Calu3 (cell line): ENCODE results near the gene MGAT3. TPM values are rescaled to one million over a fixed set of nuclear protein-coding genes. Genes with fewer than 3 reads are reported as not detected.
"Not testable (repeated sequence)": the region's sequence is repeated elsewhere in the genome, so short reads cannot be mapped to it uniquely, and the experiment has no call there.

Source experiments
- BruUV-seq: library from RNA; stranded (reverse); fragments of 400-500 nt; replicated peaks from 2 replicates; lab custom pipeline; 2021; lab: Mats Ljungman, UMichigan
- CTCF ChIA-PET: fragments of 300-600 bp; sonication (Branson Sonifier 250); formaldehyde crosslinking; loops from one replicate; lab custom pipeline; 2022; ENCODE audit warnings: antibody characterized with exemption; lab: Charles Lee
- DNase-seq: peaks from one replicate; pipeline ENCODE4 v3.0.0; 2022
- H3K27ac Mint-ChIP-seq: one replicate; pipeline ENCODE4 v1.8.0; 2022; ENCODE audit warnings: mixed read lengths; ENCODE audit not compliant: unreplicated experiment
- H3K27me3 Mint-ChIP-seq: one replicate; pipeline ENCODE4 v1.8.0; 2022; ENCODE audit warnings: mixed read lengths; ENCODE audit not compliant: unreplicated experiment
- H3K36me3 Mint-ChIP-seq: one replicate; pipeline ENCODE4 v1.8.0; 2022; ENCODE audit warnings: mild to moderate bottlenecking, moderate library complexity, mixed read lengths; ENCODE audit not compliant: insufficient read depth, unreplicated experiment
- H3K4me1 Mint-ChIP-seq: one replicate; pipeline ENCODE4 v1.8.0; 2022; ENCODE audit warnings: mild to moderate bottlenecking, low read depth, mixed read lengths; ENCODE audit not compliant: unreplicated experiment
- H3K4me3 Mint-ChIP-seq: one replicate; pipeline ENCODE4 v1.8.0; 2022; ENCODE audit warnings: mild to moderate bottlenecking, low read depth, moderate library complexity, mixed read lengths; ENCODE audit not compliant: unreplicated experiment
- H3K9me3 Mint-ChIP-seq: one replicate; pipeline ENCODE4 v1.8.0; 2022; ENCODE audit warnings: low read depth, mixed read lengths; ENCODE audit not compliant: unreplicated experiment
- CTCF ChIP-seq: fragments of 200-600 bp; IDR thresholded peaks from one replicate; pipeline ENCODE4 v1.8.0; 2022; ENCODE audit warnings: antibody characterized with exemption; ENCODE audit not compliant: unreplicated experiment
- intact Hi-C: fragments of 100-400 bp; cut with micrococcal nuclease; formaldehyde crosslinking; loops from one replicate; pipeline ENCODE4 v1.10.0; 2022; ENCODE audit not compliant: unreplicated experiment
- total RNA-seq: library from RNA; stranded (reverse); gene quantifications from 2 replicates; pipeline ENCODE4 v1.2.3, GENCODE V29; 2022

MGAT3 gene
- total RNA-seq, 1 experiment from 2014 or later, result 33.0 TPM

- H3K9me3 Mint-ChIP-seq, DNase-seq, H3K27me3 Mint-ChIP-seq, BruUV-seq: not testable (repeated sequence)
- Mint-ChIP-seq H3K4me1 (peaks cover 26% of the 10 kb centered on the region), H3K4me3 (peak overlapping the region; percentile 94), H3K36me3 (peaks cover 91% of the 10 kb centered on the region), H3K27ac (peak overlapping the region; percentile 98)
- intact Hi-C loops, result loop anchor here (10.0 kb wide), 1 partner anchor 207 kb away; the partner anchor contains the start of gene RPL3
- CTCF ChIA-PET, result interaction anchor here (1.2 kb wide), 1 partner anchor 20 kb away, joined by 3 read pairs; the partner anchor contains the start of gene MIEF1
Observed at GRCh38 chr22:39522091-39522490, 65.3 kb downstream of the MGAT3 start.

- peaks cover 32% of the 10 kb centered on the region for H3K4me1 Mint-ChIP-seq
- DNase-seq, result peak; percentile 25
- no peaks in the 10 kb centered on the region for H3K27me3 Mint-ChIP-seq
- H3K4me3 Mint-ChIP-seq, result peak overlapping the region; percentile 94
- BruUV-seq, result no TSS peak
- no peaks in the 10 kb centered on the region for H3K9me3 Mint-ChIP-seq
- peaks cover 91% of the 10 kb centered on the region for H3K36me3 Mint-ChIP-seq
- intact Hi-C loops, result loop anchor here (10.0 kb wide), 1 partner anchor 208 kb away; the partner anchor contains the start of gene RPL3
- CTCF ChIA-PET, result interaction anchor here (1.2 kb wide), 1 partner anchor 21 kb away, joined by 3 read pairs; the partner anchor contains the start of gene MIEF1
- no peak for TF ChIP-seq CTCF
- H3K27ac Mint-ChIP-seq, result peak overlapping the region; percentile 98
Observed at GRCh38 chr22:39522567-39523300, 65.9 kb downstream of the MGAT3 start.

GRCh38 chr22:39524089-39524752 lies 67.4 kb downstream of the MGAT3 start:
- peak overlapping the region; percentile 71 for H3K27ac Mint-ChIP-seq
- no peaks in the 10 kb centered on the region for H3K9me3 Mint-ChIP-seq
- intact Hi-C loops, result loop anchor here (10.0 kb wide), 1 partner anchor 209 kb away; the partner anchor contains the start of gene RPL3
- H3K27me3 Mint-ChIP-seq, result no peaks in the 10 kb centered on the region
- no peak for DNase-seq
- peak overlapping the region; percentile 37 for H3K4me3 Mint-ChIP-seq
- BruUV-seq, result no TSS peak
- peaks cover 46% of the 10 kb centered on the region for H3K4me1 Mint-ChIP-seq
- CTCF ChIA-PET, result no interaction called here
- H3K36me3 Mint-ChIP-seq, result peaks cover 95% of the 10 kb centered on the region
- no peak for TF ChIP-seq CTCF

- DNase-seq, result no peak
- Mint-ChIP-seq H3K9me3 (no peaks in the 10 kb centered on the region), H3K36me3 (peaks cover 95% of the 10 kb centered on the region), H3K27ac (peak overlapping the region; percentile 71), H3K27me3 (no peaks in the 10 kb centered on the region), H3K4me1 (peaks cover 53% of the 10 kb centered on the region), H3K4me3 (peak overlapping the region; percentile 37)
- CTCF ChIA-PET, result no interaction called here
- no peak for TF ChIP-seq CTCF
- BruUV-seq, result no TSS peak
- intact Hi-C loops, result loop anchor here (10.0 kb wide), 1 partner anchor 210 kb away; the partner anchor contains the start of gene RPL3
Observed at GRCh38 chr22:39524753-39525657, 68.2 kb downstream of the MGAT3 start.
